Fibroblast of peridontal ligament (primary cell): Measurements from ENCODE around the gene TMEM240.

Source experiments
- DNase-seq: peaks from one replicate; pipeline ENCODE4 v3.0.0-alpha.2; 2010; ENCODE audit errors: extremely low read depth

Gene TMEM240

GRCh38 chr1:1540090-1540817, at the start of gene TMEM240:
TMEM240 (minus strand) TSS chr1:1540624; CDS start chr1:1540346, 278 bp downstream.
- peak; percentile 62 for DNase-seq

GRCh38 chr1:1583347-1584010, 43.1 kb upstream of the TMEM240 start:
- DNase-seq, result no peak

- no peak for DNase-seq
Measured at GRCh38 chr1:1582585-1583346, 42.3 kb upstream of the TMEM240 start.

GRCh38 chr1:1578371-1578940, 38.0 kb upstream of the TMEM240 start:
- no peak for DNase-seq

- DNase-seq, result no peak
Measured at GRCh38 chr1:1577367-1578011, 37.1 kb upstream of the TMEM240 start.

- peak; percentile 89 for DNase-seq
Measured at GRCh38 chr1:1574721-1575537, 34.5 kb upstream of the TMEM240 start, which contains the start of gene SSU72. SSU72 (minus strand) TSS chr1:1574863; CDS start chr1:1574557, 306 bp downstream.

GRCh38 chr1:1573843-1574720, 33.7 kb upstream of the TMEM240 start:
- peak; percentile 61 for DNase-seq

GRCh38 chr1:1569341-1569740, 28.9 kb upstream of the TMEM240 start:
- no peak for DNase-seq

- DNase-seq, result no peak
Measured at GRCh38 chr1:1567891-1568291, 27.5 kb upstream of the TMEM240 start.

GRCh38 chr1:1567152-1567875, 26.9 kb upstream of the TMEM240 start:
- no peak for DNase-seq

- DNase-seq, result peak; percentile 22
Measured at GRCh38 chr1:1565340-1565739, 24.9 kb upstream of the TMEM240 start.

GRCh38 chr1:1564268-1564667, 23.8 kb upstream of the TMEM240 start:
- no peak for DNase-seq

- DNase-seq, result no peak
Measured at GRCh38 chr1:1563688-1564087, 23.3 kb upstream of the TMEM240 start.

GRCh38 chr1:1562556-1563195, 22.3 kb upstream of the TMEM240 start:
- no peak for DNase-seq

GRCh38 chr1:1561801-1562470, 21.5 kb upstream of the TMEM240 start:
- no peak for DNase-seq

GRCh38 chr1:1560178-1560577, 19.8 kb upstream of the TMEM240 start:
- no peak for DNase-seq

- no peak for DNase-seq
Measured at GRCh38 chr1:1559066-1559465, 18.6 kb upstream of the TMEM240 start.

- DNase-seq, result no peak
Measured at GRCh38 chr1:1558591-1558990, 18.2 kb upstream of the TMEM240 start.
